Natural killer cell (primary cell): ENCODE measurements around the gene BICD1. TPM values are rescaled to one million over a fixed set of nuclear protein-coding genes. Genes with fewer than 3 reads are reported as not detected.

ENCODE experiments used
- ATAC-seq, 3 donors: fragments of 150-1000 bp in 2 of 3; fragments of 200-7000 bp in 1 of 3; cut with Tn5 transposase; 1 replicate in 1 of 3; 2 replicates in 2 of 3; pipeline ENCODE4 v1.10.0; 2021; ENCODE audit warnings: mild to moderate bottlenecking in 2 of 3, moderate library complexity in 2 of 3
- DNase-seq, 2 donors: peaks; one replicate each; pipeline versions ENCODE4 v3.0.0 to v3.0.0-alpha.2; 2013 to 2021; ENCODE audit warnings: mixed read lengths in 1 of 2
- H3K27ac ChIP-seq: one replicate; pipeline ENCODE4 v1.5.1; 2013; ENCODE audit warnings: mild to moderate bottlenecking, low read length
- H3K27me3 ChIP-seq: one replicate; pipeline ENCODE4 v1.6.1; 2013; ENCODE audit warnings: low read length; ENCODE audit not compliant: control insufficient read depth, insufficient read depth
- H3K36me3 ChIP-seq: one replicate; pipeline ENCODE4 v1.6.1; 2013; ENCODE audit warnings: low read length; ENCODE audit not compliant: control insufficient read depth, insufficient read depth
- H3K4me1 ChIP-seq: one replicate; pipeline ENCODE4 v1.6.1; 2013; ENCODE audit warnings: low read length; ENCODE audit not compliant: control insufficient read depth, insufficient read depth
- H3K4me3 ChIP-seq: one replicate; pipeline ENCODE4 v1.5.1; 2013; ENCODE audit warnings: low read length
- H3K9me3 ChIP-seq: one replicate; pipeline ENCODE4 v1.6.1; 2013; ENCODE audit warnings: low read length; ENCODE audit not compliant: control insufficient read depth, insufficient read depth
- H3K27ac Mint-ChIP-seq, 2 donors: one replicate each; pipeline ENCODE4 v1.8.0; 2022; ENCODE audit warnings: mild to moderate bottlenecking in 2 of 2, mixed read lengths in 2 of 2, moderate library complexity in 1 of 2
- H3K27me3 Mint-ChIP-seq, 2 donors: one replicate each; pipeline ENCODE4 v1.8.0; 2022; ENCODE audit warnings: low read depth in 2 of 2, mixed read lengths in 2 of 2
- H3K36me3 Mint-ChIP-seq: one replicate; pipeline ENCODE4 v1.8.0; 2022; ENCODE audit warnings: mixed read lengths
- H3K4me1 Mint-ChIP-seq, 2 donors: one replicate each; pipeline ENCODE4 v1.8.0; 2022; ENCODE audit warnings: mixed read lengths in 2 of 2
- H3K4me3 Mint-ChIP-seq: one replicate; pipeline ENCODE4 v1.8.0; 2022; ENCODE audit warnings: mild to moderate bottlenecking, moderate library complexity, mixed read lengths
- H3K9me3 Mint-ChIP-seq, 2 donors: one replicate each; pipeline ENCODE4 v1.8.0; 2022; ENCODE audit warnings: mixed read lengths in 2 of 2
- CTCF ChIP-seq: fragments of 200-600 bp; IDR thresholded peaks from one replicate; pipeline ENCODE4 v1.8.0; 2022; ENCODE audit warnings: antibody characterized with exemption
- WGBS: methylation state at CpG from one replicate; pipeline ENCODE4 v1.1.7; 2013; ENCODE audit warnings: missing lambda C conversion rate; ENCODE audit not compliant: insufficient coverage; 5-methylcytosine and 5-hydroxymethylcytosine counted together
- intact Hi-C: fragments of 100-400 bp; cut with micrococcal nuclease; formaldehyde crosslinking; loops from one replicate; pipeline ENCODE4 v1.14.2; 2022
- total RNA-seq, 4 donors: library from RNA; stranded (reverse); fragments of 120-200 nt in 1 of 4; gene quantifications; one replicate each; pipeline versions ENCODE4 v1.2.3 to v1.2.4, GENCODE V29; 2013 to 2022

Gene BICD1
- total RNA-seq, 3 donors from 2014 or later (not counting 1 experiment from before 2014, with no cell fraction given), result 10.0 to 16.0 (median 15.5) TPM

GRCh38 chr12:32281098-32281497 is 174.5 kb downstream of the BICD1 start:
- intact Hi-C loops, result no loop called here
- H3K4me1 Mint-ChIP-seq, result no peaks in the 10 kb centered on the region

GRCh38 chr12:32284561-32284960 is 177.9 kb downstream of the BICD1 start:
- Histone ChIP-seq H3K27me3 (no peaks in the 10 kb centered on the region), H3K27ac (no peak overlapping the region), H3K4me1 (no peaks in the 10 kb centered on the region), H3K9me3 (no peaks in the 10 kb centered on the region), H3K36me3 (no peaks in the 10 kb centered on the region), H3K4me3 (no peak overlapping the region)
- TF ChIP-seq CTCF, result no peak
- no peak for DNase-seq
- H3K9me3 Mint-ChIP-seq, result no peaks in the 10 kb centered on the region
- no peak overlapping the region for H3K4me3 Mint-ChIP-seq
- H3K27me3 Mint-ChIP-seq, result no peaks in the 10 kb centered on the region
- H3K4me1 Mint-ChIP-seq, result no peaks in the 10 kb centered on the region
- H3K36me3 Mint-ChIP-seq, result no peaks in the 10 kb centered on the region
- no peak overlapping the region for H3K27ac Mint-ChIP-seq
- 83% methylated on average over 9 of the region's 9 CpGs for WGBS
- intact Hi-C loops, result no loop called here
- ATAC-seq, result no peak

More at GRCh38 chr12:32281098-32281497, 174.5 kb downstream of the BICD1 start:
- Histone ChIP-seq H3K36me3 (no peaks in the 10 kb centered on the region), H3K27ac (no peak overlapping the region), H3K9me3 (no peaks in the 10 kb centered on the region), H3K4me3 (no peak overlapping the region), H3K27me3 (no peaks in the 10 kb centered on the region), H3K4me1 (no peaks in the 10 kb centered on the region)
- no peaks in the 10 kb centered on the region for H3K9me3 Mint-ChIP-seq
- no peaks in the 10 kb centered on the region for H3K36me3 Mint-ChIP-seq
- no peaks in the 10 kb centered on the region for H3K27me3 Mint-ChIP-seq
- H3K27ac Mint-ChIP-seq, result no peak overlapping the region
- no peak for TF ChIP-seq CTCF
- 95% methylated on average over 3 of the region's 3 CpGs for WGBS
- ATAC-seq, result no peak
- no peak overlapping the region for H3K4me3 Mint-ChIP-seq
- DNase-seq, result no peak

GRCh38 chr12:32285021-32285420 is 178.4 kb downstream of the BICD1 start:
- Mint-ChIP-seq H3K27me3 (no peaks in the 10 kb centered on the region), H3K9me3 (no peaks in the 10 kb centered on the region), H3K4me3 (no peak overlapping the region), H3K27ac (no peak overlapping the region), H3K36me3 (no peaks in the 10 kb centered on the region), H3K4me1 (no peaks in the 10 kb centered on the region)
- Histone ChIP-seq H3K4me1 (no peaks in the 10 kb centered on the region), H3K36me3 (no peaks in the 10 kb centered on the region), H3K27me3 (no peaks in the 10 kb centered on the region), H3K4me3 (no peak overlapping the region), H3K9me3 (no peaks in the 10 kb centered on the region), H3K27ac (no peak overlapping the region)
- WGBS, result 96% methylated on average over 2 of the region's 2 CpGs
- DNase-seq (no peak), ATAC-seq (no peak)
- no peak for TF ChIP-seq CTCF
- intact Hi-C loops, result no loop called here

GRCh38 chr12:32285489-32285888 is 178.8 kb downstream of the BICD1 start:
- DNase-seq (no peak), ATAC-seq (no peak)
- TF ChIP-seq CTCF, result no peak
- no peaks in the 10 kb centered on the region for H3K4me1 ChIP-seq
- Mint-ChIP-seq H3K36me3 (no peaks in the 10 kb centered on the region), H3K9me3 (no peaks in the 10 kb centered on the region), H3K4me1 (no peaks in the 10 kb centered on the region), H3K27ac (no peak overlapping the region), H3K4me3 (no peak overlapping the region), H3K27me3 (no peaks in the 10 kb centered on the region)
- H3K4me3 ChIP-seq, result no peak overlapping the region
- no peaks in the 10 kb centered on the region for H3K9me3 ChIP-seq
- intact Hi-C loops, result no loop called here
- no peaks in the 10 kb centered on the region for H3K36me3 ChIP-seq
- H3K27me3 ChIP-seq, result no peaks in the 10 kb centered on the region
- WGBS, result 100% methylated on average over 1 of the region's 2 CpGs
- H3K27ac ChIP-seq, result no peak overlapping the region
